Smooth muscle cell of the umbilical artery (primary cell): Measurements from ENCODE around the gene STPG3. TPM values are rescaled to one million over a fixed set of nuclear protein-coding genes. Genes with fewer than 3 reads are reported as not detected.

Experiments used
- total RNA-seq: library from RNA; depleted of rRNA; stranded (reverse); fragments of >200 nt; gene quantifications from 2 replicates; pipeline ENCODE4 v1.2.3, GENCODE V29; 2014

The STPG3 gene
- not detected in 2 replicates for total RNA-seq

GRCh38 chr9:137251194-137251461, at the start of gene STPG3:
Gene STPG3, plus strand, starts transcription at chr9:137251286. Its CDS starts 1 bp downstream, at chr9:137251287.

DNA sequence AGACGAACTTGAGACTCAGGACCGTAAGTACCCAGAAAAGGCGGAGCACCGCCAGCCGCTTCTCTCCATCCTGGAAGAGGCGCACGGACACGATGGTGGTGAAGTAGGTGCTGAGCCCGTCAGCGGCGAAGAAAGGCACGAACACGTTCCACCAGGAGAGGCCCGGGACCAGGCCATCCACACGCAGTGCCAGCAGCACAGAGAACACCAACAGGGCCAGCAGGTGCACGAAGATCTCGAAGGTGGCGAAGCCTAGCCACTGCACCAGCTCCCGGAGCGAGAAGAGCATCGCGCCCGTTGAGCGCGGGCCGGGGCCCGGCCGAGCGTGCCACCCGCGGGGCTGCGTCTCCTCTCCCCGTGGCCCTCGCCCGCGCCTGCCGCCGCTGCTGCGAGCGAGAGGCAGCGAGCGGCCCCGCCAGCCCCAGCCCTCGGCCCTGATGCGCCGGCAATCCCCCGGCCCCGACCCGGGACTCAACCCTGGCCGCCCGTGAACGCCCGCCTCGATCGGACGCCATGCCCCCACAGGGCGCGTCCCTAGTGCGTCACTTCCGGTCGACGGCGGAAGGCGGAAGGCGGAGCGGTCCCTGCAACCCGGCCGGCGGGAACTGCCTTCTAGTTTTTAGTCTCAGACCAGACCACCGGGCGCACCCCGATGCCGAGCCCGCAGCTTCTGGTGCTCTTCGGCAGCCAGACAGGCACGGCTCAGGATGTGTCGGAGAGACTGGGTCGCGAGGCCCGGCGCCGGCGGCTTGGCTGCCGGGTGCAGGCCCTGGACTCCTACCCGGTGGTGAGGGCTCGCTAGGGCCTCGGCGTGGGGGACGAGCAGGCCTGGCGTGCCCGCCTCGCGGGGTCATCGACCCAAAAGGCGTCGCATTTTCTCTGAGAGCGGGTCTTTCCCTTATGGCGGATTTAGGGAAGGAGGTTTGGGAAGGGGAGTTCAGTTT, 45.7 kb upstream of the STPG3 start, which contains the start of the genes NDOR1 and TMEM203:
NDOR1 (plus strand) TSS at position 575 of the 944 bp plus-strand sequence; CDS start at position 653, 78 bp downstream.
TMEM203 (minus strand) TSS at position 523 of the 944 bp plus-strand sequence; CDS start at position 289, 234 bp downstream.

GRCh38 chr9:137222190-137223077, 28.7 kb upstream of the STPG3 start, which contains the start of gene RNF208:
Gene RNF208, minus strand, starts transcription at chr9:137222240. Its CDS starts 1,028 bp downstream, at chr9:137221212.

DNA sequence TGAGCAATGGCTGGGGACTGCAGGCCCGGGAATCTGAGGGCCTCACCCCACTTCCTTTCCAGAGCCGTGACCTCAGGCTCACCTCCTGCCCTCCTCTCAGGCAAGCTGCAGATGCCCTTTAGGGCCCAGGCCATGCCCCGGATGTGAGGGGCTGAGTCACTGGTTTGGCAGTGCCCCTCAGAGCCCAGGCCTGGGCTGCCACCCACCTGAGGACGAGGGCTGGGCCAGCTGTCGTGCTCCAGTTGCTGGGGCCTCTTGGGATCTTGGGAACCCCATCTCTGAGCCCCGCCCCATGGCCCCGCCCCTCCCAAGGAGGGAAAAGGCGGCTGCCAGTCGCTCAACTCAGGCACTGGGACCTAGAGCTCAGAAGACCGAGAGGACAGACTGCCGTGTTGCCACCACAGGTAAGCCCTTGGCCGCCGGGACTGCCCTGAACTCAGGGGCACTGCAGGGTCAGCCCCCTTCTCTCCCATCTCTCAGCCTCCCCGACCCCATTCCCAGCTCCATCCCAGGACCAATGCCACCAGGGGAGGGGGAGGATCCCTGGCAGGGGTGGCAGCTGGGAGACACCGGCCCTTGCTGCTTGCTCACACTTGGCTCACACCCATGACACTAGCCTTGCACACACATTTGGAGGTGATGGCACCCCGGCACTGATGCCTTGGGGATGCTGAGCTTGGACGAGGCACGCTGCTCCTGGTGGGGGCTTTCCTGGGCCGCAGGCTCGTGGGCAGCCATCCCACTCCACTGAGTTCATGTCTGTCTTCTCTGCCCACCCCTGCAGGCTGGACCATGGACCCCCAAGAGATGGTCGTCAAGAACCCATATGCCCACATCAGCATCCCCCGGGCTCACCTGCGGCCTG, 26.0 kb upstream of the STPG3 start, which contains the start of gene CYSRT1:
CYSRT1 (plus strand) TSS at position 345 of the 865 bp plus-strand sequence; CDS start at position 793, 448 bp downstream.

DNA sequence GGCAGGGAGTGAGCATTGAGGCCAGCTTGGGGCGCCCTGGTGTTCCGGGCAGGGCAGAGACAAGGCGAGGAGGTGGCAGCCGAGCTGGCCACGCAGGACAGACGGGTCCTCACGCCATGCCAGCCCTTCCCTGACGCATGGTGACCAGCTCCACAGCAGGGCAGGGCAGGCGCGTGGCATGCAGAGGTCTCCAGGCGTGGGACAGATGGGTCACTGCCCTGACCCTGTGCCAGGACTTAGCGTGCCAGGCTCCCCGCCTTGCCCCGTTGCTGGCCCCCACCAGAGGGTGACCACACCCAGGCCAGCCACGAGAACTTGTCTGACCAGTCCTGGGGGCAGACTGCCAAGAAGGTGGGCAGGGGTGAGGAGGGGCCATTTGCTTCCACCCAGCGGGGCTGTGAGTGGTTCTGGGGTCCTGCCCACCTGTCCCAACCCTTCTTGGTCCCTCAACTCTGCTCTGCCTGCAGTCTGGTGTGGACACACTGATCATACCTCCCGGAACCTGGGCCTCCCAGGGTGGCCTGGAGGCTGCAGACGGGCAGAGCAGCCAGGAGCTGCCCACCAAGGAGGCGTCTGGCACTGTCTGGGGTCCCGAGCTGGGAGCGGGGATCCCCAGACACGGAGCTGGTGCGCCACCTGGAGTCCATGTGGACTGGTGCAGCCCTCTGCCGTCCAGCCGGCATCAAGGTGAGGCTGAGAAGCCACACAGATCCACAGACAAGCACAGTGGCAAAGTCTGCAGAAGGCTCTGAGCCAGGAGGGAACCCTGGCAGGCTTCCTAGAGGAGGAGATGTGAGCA, 23.8 kb upstream of the STPG3 start, which contains the start of gene RNF224:
RNF224 (plus strand) TSS at position 449 of the 799 bp plus-strand sequence. CDS start 834 bp downstream, outside the sequence.

GRCh38 chr9:137230705-137231371, 20.2 kb upstream of the STPG3 start, which contains the start of gene SLC34A3:
Gene SLC34A3, plus strand, starts transcription at chr9:137230901. Its CDS starts 802 bp downstream, at chr9:137231703.

DNA sequence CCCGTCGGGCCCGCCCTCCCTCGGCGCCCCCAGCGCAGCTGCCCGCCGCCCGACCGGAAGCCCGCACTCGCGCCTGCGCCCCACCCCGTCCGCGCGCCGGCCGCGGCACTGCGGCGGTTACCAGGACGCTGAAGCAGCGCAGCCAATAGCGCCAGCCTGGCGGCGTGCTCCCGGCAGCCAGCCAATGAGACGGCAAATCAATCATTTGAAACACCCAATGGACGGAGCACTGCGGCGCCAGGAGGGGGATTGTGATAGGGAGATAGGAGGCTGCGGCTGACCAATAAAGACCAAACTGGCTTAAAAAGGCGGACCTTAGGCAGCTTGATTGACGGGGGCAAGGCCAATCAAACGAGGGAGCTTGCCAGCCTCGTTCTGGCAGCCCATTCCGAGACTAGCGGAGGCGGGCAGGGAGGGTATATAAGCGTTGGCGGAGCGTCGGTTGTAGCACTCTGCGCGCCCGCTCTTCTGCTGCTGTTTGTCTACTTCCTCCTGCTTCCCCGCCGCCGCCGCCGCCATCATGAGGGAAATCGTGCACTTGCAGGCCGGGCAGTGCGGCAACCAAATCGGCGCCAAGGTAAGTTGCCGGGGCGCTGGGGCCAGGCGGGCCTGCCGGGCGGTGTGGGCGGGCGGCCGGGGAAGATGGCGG, 10.1 kb upstream of the STPG3 start, which contains the start of gene TUBB4B:
TUBB4B (plus strand) TSS at position 447 of the 649 bp plus-strand sequence; CDS start at position 521, 74 bp downstream.

GRCh38 chr9:137254624-137255447, 3.8 kb downstream of the STPG3 start, which contains the start of gene NELFB:
Gene NELFB, plus strand, starts transcription at chr9:137255327.

DNA sequence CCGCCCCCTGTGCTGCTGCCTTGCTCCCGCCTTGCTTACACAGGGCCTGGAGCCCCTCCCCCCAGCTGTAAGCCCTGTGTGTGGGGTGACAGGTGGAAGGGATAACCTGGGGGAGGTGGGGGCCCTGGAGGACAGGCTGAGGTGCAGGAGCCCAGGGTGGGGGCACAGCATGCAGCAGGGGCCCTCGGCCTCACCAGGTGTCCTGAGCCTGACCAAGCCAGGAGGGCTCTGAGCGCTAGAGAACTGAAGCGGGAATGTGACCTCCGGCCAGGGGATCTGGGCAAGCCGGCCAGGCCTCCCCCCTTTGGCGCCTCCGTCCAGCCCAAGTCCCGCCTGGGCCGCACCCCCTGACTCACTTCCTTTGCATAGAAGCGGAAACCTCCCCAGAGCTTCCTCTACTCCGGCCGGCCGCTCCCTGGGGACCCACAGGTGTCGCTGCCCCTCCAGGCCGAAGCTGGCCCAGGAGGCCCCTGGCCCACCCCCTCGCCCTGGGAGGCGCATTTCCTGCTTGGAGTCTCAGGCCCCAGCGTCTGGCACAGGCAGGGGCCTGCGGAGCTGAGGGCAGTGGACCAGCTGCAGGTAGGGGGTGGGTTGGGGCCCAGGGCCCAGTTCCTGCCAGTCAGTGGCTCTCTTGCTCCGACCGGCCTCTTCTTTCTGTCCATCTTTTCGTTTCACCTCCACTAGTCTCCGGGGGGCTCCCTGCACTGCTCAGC, 26.4 kb downstream of the STPG3 start, which contains the start of gene TOR4A:
TOR4A (plus strand) TSS at position 398 of the 713 bp plus-strand sequence. CDS start 964 bp downstream, outside the sequence.

DNA sequence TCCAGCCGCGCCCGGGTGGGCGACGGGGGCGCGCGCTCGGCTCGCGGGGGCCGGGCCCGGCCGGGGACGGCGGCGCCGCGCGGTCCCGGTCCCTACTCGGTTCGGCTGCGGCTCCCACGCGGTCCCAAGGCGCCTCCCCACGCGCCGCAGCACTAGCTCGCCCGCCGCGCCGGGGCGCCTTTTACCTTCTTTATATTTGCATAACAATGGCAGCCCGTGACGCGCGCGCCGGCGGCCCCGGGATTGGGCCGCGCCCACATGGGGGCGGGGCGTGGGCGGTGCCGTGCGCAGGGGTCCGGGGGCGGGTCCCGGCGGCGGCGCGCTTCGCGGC, 51.0 kb downstream of the STPG3 start, which contains the start of gene NRARP:
NRARP (minus strand) TSS at position 154 of the 331 bp plus-strand sequence. CDS start 343 bp downstream, outside the sequence.

Other genes starting within 250 kb of the STPG3 start
- gene ABCA2, start 223.0 kb upstream of the STPG3 start, total RNA-seq = 46.0 and 68.3 TPM in 2 replicates
- under 0.01 TPM in 1 of 2 replicates, not detected in the other for gene FUT7, start 219.2 kb upstream of the STPG3 start, total RNA-seq
- 27.3 and 49.4 TPM in 2 replicates for gene NPDC1, start 205.1 kb upstream of the STPG3 start, total RNA-seq
- not detected in 2 replicates for gene ENTPD2, start 197.2 kb upstream of the STPG3 start, total RNA-seq
- 0.89 and 5.7 TPM in 2 replicates for gene SAPCD2, start 180.7 kb upstream of the STPG3 start, total RNA-seq
- gene UAP1L1, start 173.8 kb upstream of the STPG3 start, total RNA-seq = 18.7 and 21.5 TPM in 2 replicates
- gene MAN1B1, start 164.3 kb upstream of the STPG3 start, total RNA-seq = 176 and 185 TPM in 2 replicates
- gene DPP7, start 136.6 kb upstream of the STPG3 start, total RNA-seq = 69.1 and 79.6 TPM in 2 replicates
- gene GRIN1, start 112.1 kb upstream of the STPG3 start, total RNA-seq = 0.09 TPM in 1 of 2 replicates, not detected in the other
- not detected in 2 replicates for gene LRRC26, start 81.2 kb upstream of the STPG3 start, total RNA-seq
- gene TMEM210, start 79.2 kb upstream of the STPG3 start, total RNA-seq = not detected in 2 replicates
- 25.5 and 28.8 TPM in 2 replicates for gene ANAPC2, start 62.7 kb upstream of the STPG3 start, total RNA-seq
- gene SSNA1, start 62.6 kb upstream of the STPG3 start, total RNA-seq = 51.0 and 65.9 TPM in 2 replicates
- gene TPRN, start 50.5 kb upstream of the STPG3 start, total RNA-seq = 6.2 and 8.9 TPM in 2 replicates
- 32.1 and 32.8 TPM in 2 replicates for gene TMEM203, start 45.6 kb upstream of the STPG3 start, total RNA-seq
- gene NDOR1, start 45.6 kb upstream of the STPG3 start, total RNA-seq = 2.7 and 5.4 TPM in 2 replicates
- gene RNF208, start 29.0 kb upstream of the STPG3 start, total RNA-seq = 0.30 and 0.83 TPM in 2 replicates
- gene CYSRT1, start 26.1 kb upstream of the STPG3 start, total RNA-seq = 0.30 and 0.46 TPM in 2 replicates
- not detected in 2 replicates for gene RNF224, start 23.8 kb upstream of the STPG3 start, total RNA-seq
- under 0.01 TPM in 1 of 2 replicates, not detected in the other for gene SLC34A3, start 20.4 kb upstream of the STPG3 start, total RNA-seq
- gene TUBB4B, start 10.0 kb upstream of the STPG3 start, total RNA-seq = 60.9 and 219 TPM in 2 replicates
- 36.5 and 54.9 TPM in 2 replicates for gene NELFB, start 4.0 kb downstream of the STPG3 start, total RNA-seq
- 19.0 and 33.5 TPM in 2 replicates for gene TOR4A, start 26.4 kb downstream of the STPG3 start, total RNA-seq
- gene NRARP, start 51.0 kb downstream of the STPG3 start, total RNA-seq = 0.18 and 0.30 TPM in 2 replicates
- 10.8 and 12.2 TPM in 2 replicates for gene EXD3, start 171.9 kb downstream of the STPG3 start, total RNA-seq
- gene NOXA1, start 172.1 kb downstream of the STPG3 start, total RNA-seq = 0.18 and 0.30 TPM in 2 replicates
- gene ENTPD8, start 190.1 kb downstream of the STPG3 start, total RNA-seq = not detected in 2 replicates
- gene NSMF, start 208.0 kb downstream of the STPG3 start, total RNA-seq = 11.3 and 26.0 TPM in 2 replicates